HUES64 (cell line): Measurements from ENCODE around the gene RAB40C.
A peak's percentile ranks its signal among the peaks of the same experiment; 100 is the strongest.

ENCODE experiments used
- H3K27ac ChIP-seq: 2 replicates; pipeline ENCODE4 v1.7.0; 2013; ENCODE audit warnings: low read depth, low read length, inconsistent platforms
- H3K27me3 ChIP-seq: 2 replicates; pipeline ENCODE4 v1.6.1; 2013; ENCODE audit warnings: mild to moderate bottlenecking, low read length; ENCODE audit not compliant: insufficient read depth
- H3K36me3 ChIP-seq: 2 replicates; pipeline ENCODE4 v1.6.1; 2013; ENCODE audit warnings: mild to moderate bottlenecking, low read length; ENCODE audit not compliant: insufficient read depth
- H3K4me1 ChIP-seq: 2 replicates; pipeline ENCODE4 v1.6.1; 2013; ENCODE audit warnings: mild to moderate bottlenecking, low read length, moderate library complexity; ENCODE audit not compliant: insufficient read depth
- H3K4me3 ChIP-seq: 2 replicates; pipeline ENCODE4 v1.5.1; 2013; ENCODE audit warnings: mild to moderate bottlenecking, low read length, moderate library complexity
- H3K9ac ChIP-seq: 2 replicates; pipeline ENCODE4 v1.6.1; 2013; ENCODE audit warnings: mild to moderate bottlenecking, low read depth, low read length
- H3K9me3 ChIP-seq: 2 replicates; pipeline ENCODE4 v1.6.1; 2013; ENCODE audit warnings: low read depth, low read length; ENCODE audit not compliant: insufficient read depth
- WGBS: fragments of 150-250, 120-280 bp; methylation state at CpG from one replicate; pipeline ENCODE4 v1.1.7; 2013; ENCODE audit warnings: missing lambda C conversion rate; 5-methylcytosine and 5-hydroxymethylcytosine counted together

Gene RAB40C

DNA sequence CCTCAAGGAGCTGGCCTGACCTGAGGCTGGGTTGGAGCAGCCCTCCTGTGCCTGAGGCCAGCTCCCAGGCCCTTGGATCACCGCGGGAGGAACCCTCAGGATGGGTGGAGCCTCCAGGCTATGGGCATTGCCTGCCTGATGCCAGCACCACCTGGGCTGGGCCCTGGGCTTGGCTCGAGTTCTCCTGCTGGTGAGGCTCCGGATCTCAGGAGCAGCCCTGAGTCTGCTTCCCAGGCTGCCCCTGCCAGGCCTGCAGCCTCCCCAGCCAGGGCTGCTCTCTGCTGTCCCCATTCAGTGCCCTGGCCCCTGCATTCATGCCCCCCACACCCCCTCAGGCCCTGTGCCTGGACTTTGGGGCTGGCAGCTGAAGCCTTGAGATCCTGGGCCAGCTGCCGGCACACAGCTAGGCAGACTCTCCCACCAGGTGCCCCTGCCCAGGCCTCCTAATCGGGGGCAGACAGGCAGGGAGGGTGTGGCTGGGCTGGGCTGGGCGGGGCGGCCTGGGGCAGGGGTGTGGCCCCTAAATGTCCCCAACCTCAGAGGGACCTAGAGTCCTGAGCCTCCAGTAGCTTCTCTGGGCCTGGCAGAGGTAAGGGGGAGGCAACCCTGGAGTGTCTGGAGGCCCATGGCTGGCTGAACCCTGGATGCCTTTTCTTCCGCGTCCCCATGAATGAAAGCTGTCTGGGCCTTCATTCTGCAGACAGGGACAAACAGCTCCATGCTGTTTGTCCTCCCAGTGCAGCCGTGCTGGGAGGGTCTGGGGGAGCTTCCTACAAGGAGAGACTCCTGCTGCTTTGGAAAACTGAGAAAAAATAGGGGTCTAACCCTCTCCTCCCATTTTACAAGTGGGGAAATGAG lies 21.2 kb upstream of the RAB40C start:
- no peaks in the 10 kb centered on the region for H3K9me3 ChIP-seq
- WGBS, result 75% methylated on average over 11 of the region's 11 CpGs
- peaks cover 5% of the 10 kb centered on the region; the same call in 1 of the 2 replicates for H3K36me3 ChIP-seq
- peak overlapping the region; percentile 82; the same call in 1 of the 2 replicates for H3K9ac ChIP-seq
- peak overlapping the region; percentile 92 for H3K4me3 ChIP-seq
- peaks cover 20% of the 10 kb centered on the region for H3K4me1 ChIP-seq
- H3K27me3 ChIP-seq, result no peaks in the 10 kb centered on the region
- H3K27ac ChIP-seq, result no peak overlapping the region

DNA sequence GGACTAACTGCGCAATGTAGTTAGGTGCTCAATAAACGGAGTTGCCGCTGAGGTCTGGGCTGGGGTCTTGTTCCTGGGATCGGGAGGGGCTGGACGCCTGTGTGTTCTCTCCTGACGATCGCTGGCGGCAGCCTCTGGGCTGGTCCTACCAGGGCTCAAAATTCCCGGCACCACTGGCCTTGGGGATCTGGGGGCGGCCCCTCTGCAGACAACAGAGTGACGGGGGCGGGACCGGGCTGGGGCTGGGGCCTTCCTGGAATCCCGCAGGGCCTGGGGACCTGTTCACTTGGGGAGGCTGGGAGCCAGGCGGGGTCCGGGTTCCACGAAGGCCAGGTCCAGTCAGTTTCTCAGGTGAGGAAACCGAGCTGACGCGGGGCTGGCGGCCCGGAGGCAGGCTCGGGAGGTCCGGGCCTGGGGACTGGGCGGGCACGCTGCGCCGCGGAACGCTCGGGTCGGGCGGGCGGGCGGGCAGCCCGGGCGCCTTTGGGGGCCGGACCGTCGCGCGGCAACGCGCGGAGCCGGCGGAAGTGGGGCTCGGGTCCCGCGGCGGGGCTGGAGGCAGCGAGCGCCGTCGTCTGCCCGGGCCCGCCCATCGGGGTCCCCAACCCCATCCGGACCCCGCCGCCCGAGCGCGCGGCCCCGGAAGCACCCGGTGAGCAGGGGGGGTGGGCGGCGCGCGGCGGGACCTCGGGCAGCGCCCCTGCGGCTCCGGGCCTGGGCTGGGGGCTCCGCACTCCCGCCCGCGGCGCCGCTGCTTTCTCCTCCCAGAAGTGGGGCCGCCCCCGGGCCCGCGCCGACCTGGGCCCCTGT lies 20.2 kb upstream of the RAB40C start, which contains the start of gene PIGQ:
Gene PIGQ (plus strand): TSS at position 524 of the 810 bp plus-strand sequence. CDS start 4,107 bp downstream, outside the sequence.
- Histone ChIP-seq H3K36me3 (peaks cover 9% of the 10 kb centered on the region), H3K27ac (peak within 1 kb of the TSS; percentile 79), H3K4me1 (peaks cover 20% of the 10 kb centered on the region), H3K9ac (peak within 1 kb of the TSS; percentile 85), H3K27me3 (no peaks in the 10 kb centered on the region), H3K4me3 (peak within 1 kb of the TSS; percentile 92), H3K9me3 (no peaks in the 10 kb centered on the region)
- WGBS, result 1% methylated on average over 87 of the region's 87 CpGs

DNA sequence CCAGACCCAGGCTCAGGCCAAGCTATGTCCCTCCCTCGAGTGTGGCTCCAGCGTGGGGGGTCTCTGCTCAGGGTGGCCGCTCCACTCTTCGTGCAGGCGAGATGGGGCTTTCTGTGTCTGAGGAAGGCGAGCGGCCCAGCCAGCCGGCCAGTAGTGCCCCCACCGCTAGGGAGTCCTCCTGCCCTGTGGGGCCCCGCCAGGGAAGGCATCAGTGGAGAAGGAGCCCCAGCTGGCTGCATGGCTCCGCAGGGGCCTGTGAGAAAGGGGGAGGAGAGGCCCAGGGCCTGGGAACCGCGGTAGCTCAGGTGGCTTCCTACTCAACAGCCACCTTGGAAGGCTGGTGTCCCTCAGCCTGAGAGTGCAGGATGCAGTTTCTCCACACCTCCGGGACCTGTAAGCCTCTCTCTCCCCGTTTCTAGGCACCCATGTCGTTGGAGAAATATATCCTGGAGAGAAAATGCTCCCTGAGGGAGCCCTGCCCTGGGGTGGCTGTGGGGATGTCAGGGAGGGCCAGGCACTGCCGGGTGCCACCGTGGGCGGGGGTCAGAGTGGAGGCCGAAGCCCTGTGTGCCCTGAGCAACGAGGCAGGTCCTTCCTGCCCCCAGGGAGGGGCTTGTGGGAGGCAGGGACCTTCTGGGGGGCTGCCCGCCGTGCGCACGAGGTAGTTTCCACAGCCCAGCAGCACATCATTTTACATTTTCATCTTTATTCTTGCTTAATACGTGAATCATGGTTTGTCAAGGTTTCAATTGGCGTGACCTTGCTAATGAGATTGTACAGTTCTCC lies 16.8 kb upstream of the RAB40C start:
- Histone ChIP-seq H3K27ac (no peak overlapping the region), H3K9ac (no peak overlapping the region), H3K4me3 (no peak overlapping the region), H3K27me3 (no peaks in the 10 kb centered on the region), H3K4me1 (peaks cover 6% of the 10 kb centered on the region; the same call in 1 of the 2 replicates), H3K36me3 (peaks cover 23% of the 10 kb centered on the region), H3K9me3 (no peaks in the 10 kb centered on the region)
- 86% methylated on average over 27 of the region's 27 CpGs for WGBS

DNA sequence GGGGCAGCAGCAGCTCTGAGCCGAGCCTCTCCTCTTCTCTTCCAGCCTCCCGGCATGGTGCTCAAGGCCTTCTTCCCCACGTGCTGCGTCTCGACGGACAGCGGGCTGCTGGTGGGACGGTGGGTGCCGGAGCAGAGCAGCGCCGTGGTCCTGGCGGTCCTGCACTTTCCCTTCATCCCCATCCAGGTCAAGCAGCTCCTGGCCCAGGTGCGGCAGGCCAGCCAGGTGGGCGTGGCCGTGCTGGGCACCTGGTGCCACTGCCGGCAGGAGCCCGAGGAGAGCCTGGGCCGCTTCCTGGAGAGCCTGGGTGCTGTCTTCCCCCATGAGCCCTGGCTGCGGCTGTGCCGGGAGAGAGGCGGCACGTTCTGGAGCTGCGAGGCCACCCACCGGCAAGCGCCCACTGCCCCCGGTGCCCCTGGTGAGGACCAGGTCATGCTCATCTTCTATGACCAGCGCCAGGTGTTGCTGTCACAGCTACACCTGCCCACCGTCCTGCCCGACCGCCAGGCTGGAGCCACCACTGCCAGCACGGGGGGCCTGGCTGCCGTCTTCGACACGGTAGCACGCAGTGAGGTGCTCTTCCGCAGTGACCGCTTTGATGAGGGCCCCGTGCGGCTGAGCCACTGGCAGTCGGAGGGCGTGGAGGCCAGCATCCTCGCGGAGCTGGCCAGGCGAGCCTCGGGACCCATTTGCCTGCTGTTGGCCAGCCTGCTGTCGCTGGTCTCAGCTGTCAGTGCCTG lies 15.7 kb upstream of the RAB40C start:
- no peaks in the 10 kb centered on the region for H3K27me3 ChIP-seq
- no peaks in the 10 kb centered on the region for H3K9me3 ChIP-seq
- H3K27ac ChIP-seq, result no peak overlapping the region
- 0 out of 2 replicates have a peak, but pooled peaks cover 2% of the 10 kb centered on the region for H3K4me1 ChIP-seq
- no peak overlapping the region for H3K9ac ChIP-seq
- WGBS, result 96% methylated on average over 46 of the region's 46 CpGs
- H3K36me3 ChIP-seq, result peaks cover 23% of the 10 kb centered on the region
- no peak overlapping the region for H3K4me3 ChIP-seq

DNA sequence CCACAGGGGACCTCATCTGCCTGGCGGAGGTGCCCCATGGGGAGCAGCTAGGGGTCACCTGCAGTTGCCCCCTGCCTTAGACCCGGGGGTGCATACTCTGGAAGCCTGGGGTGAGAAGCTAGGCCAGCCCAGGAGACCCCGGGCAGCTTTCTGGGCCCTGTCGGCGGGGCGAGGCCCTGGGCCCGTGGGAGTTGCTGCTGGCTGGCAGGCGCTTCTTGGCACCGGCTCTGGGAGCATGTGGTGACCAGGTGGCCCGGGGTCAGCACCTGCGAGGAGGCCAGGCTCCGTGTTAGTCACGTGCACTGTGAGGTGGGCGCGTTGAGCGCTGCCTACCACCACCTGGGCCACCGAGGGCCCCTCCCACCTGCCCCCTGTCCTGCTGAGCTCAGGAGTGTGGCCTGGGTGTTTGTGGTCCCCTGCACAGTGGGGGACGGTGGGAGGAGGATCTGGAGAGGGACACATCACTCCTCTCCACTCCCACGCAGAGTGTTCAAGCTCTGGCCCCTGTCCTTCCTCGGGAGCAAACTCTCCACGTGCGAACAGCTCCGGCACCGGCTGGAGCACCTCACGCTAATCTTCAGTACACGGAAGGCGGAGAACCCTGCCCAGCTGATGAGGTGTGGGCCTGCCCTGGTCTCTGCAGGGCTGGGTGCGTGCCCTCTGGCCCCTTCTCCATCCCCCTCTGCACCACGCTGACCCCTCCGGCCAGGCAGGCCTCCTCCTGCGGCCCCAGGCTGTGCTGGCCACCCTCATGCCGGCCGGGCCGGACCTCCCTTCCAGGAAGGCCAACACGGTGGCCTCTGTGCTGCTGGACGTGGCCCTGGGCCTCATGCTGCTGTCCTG lies 14.3 kb upstream of the RAB40C start:
- WGBS, result 93% methylated on average over 36 of the region's 36 CpGs
- no peaks in the 10 kb centered on the region for H3K27me3 ChIP-seq
- no peaks in the 10 kb centered on the region for H3K4me1 ChIP-seq
- H3K9ac ChIP-seq, result no peak overlapping the region
- no peaks in the 10 kb centered on the region for H3K9me3 ChIP-seq
- no peak overlapping the region for H3K4me3 ChIP-seq
- peaks cover 23% of the 10 kb centered on the region for H3K36me3 ChIP-seq
- no peak overlapping the region for H3K27ac ChIP-seq

DNA sequence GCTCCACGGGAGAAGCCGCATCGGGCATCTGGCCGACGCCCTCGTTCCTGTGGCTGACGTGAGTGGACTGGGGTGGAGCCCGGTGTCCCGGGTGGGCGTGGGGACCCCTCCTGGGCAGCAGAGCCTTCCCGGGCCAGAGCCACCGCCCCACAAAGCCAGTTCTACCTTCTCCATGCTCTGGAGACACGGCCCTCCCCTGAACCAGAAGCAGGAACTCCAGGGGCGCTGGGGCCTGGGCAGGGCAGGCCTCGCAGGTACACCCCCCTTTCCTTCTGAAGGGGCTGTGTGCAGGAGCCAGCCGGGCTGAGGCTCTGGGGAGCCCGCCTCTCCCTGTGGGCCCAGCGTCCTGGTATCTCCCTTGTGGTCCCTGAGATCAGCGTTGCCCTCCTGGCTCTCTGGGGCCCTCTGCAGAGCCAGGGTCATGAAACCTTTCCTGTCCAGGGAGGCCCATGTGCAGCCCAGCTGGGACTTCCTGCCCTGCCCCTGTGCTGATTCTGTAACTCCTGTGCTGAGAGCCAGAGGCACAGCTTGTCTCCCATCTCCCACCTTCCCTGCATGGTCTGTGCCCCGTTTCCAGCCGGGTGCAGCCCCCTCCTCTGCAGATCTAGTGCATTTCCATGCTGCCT lies 13.6 kb upstream of the RAB40C start:
- no peaks in the 10 kb centered on the region for H3K9me3 ChIP-seq
- 93% methylated on average over 21 of the region's 21 CpGs for WGBS
- H3K27ac ChIP-seq, result no peak overlapping the region
- peaks cover 23% of the 10 kb centered on the region for H3K36me3 ChIP-seq
- no peak overlapping the region for H3K4me3 ChIP-seq
- H3K27me3 ChIP-seq, result no peaks in the 10 kb centered on the region
- no peak overlapping the region for H3K9ac ChIP-seq
- H3K4me1 ChIP-seq, result no peaks in the 10 kb centered on the region

DNA sequence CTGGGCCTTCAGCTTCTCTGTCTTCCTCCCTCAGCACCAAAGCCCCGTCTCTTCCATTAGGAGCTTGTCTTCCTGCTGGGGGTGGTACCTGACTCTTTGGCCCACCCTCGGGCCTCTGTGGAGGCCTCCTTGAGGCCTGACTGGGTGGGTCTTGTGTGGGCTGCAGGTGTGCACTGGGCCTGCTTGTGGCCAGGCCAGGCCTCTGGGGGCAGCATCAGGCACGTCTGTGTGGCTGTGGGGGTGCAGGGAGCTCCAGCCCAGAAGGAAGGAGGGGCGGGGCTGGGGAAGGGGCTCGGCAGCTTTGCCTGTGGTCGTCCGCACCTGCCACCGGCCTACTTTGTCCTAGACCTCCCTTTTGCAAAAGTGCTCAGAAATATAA lies 13.1 kb upstream of the RAB40C start:
- Histone ChIP-seq H3K27ac (no peak overlapping the region), H3K9me3 (no peaks in the 10 kb centered on the region), H3K4me1 (no peaks in the 10 kb centered on the region), H3K4me3 (no peak overlapping the region), H3K36me3 (peaks cover 22% of the 10 kb centered on the region), H3K9ac (no peak overlapping the region), H3K27me3 (no peaks in the 10 kb centered on the region)
- 47% methylated on average over 4 of the region's 8 CpGs for WGBS

DNA sequence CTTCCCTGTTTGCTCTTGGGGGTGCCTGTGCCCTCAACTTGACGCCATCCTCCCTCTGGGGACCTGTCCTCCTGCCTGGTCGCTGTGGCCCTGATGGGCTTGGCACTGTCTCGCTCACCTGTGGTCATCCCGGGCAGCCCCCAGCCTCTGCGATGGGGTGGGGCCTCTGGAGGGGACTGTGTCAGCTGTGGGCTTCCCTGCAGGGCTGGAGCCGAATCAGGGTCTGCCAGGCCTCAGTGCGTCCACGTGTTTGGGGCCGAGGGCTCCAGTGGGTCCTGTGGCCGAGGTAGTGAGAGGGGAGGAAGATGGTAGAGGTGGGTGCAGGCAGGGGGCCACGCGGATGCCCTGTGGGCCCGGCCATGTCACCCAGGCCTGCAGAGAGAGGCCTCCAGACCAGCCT lies 12.1 kb upstream of the RAB40C start:
- H3K9me3 ChIP-seq, result no peaks in the 10 kb centered on the region
- WGBS, result 95% methylated on average over 13 of the region's 13 CpGs
- no peak overlapping the region for H3K27ac ChIP-seq
- H3K9ac ChIP-seq, result no peak overlapping the region
- no peaks in the 10 kb centered on the region for H3K4me1 ChIP-seq
- peaks cover 19% of the 10 kb centered on the region for H3K36me3 ChIP-seq
- no peak overlapping the region for H3K4me3 ChIP-seq
- no peaks in the 10 kb centered on the region for H3K27me3 ChIP-seq

DNA sequence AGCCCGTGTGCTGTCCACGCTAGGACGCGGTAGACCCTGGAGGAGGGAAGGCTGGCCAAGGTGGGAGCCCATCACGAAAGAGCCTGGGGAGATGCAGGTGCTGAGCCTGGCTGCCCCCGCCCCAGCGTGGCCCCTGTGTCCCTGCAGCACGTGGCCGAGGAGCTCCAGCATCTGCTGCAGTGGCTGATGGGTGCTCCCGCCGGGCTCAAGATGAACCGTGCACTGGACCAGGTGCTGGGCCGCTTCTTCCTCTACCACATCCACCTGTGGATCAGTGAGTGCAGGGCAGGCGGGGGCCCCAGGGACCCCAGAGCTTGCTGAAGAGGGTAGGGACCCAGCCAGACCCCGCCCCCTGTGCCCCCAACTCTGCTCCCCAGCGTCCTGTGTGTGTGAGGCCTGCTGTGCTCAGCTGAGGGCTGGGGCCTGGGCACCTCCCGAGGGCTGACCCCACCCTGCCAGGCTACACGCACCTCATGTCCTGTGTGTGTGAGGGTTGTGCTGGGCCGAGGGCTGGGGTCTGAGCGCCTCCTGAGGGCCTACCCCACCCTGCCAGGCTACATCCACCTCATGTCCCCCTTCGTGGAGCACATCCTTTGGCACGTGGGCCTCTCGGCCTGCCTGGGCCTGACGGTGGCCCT lies 11.5 kb upstream of the RAB40C start:
- 83% methylated on average over 24 of the region's 24 CpGs for WGBS
- H3K36me3 ChIP-seq, result peaks cover 19% of the 10 kb centered on the region
- no peak overlapping the region for H3K4me3 ChIP-seq
- H3K27me3 ChIP-seq, result no peaks in the 10 kb centered on the region
- no peak overlapping the region for H3K27ac ChIP-seq
- H3K4me1 ChIP-seq, result no peaks in the 10 kb centered on the region
- no peak overlapping the region for H3K9ac ChIP-seq
- H3K9me3 ChIP-seq, result no peaks in the 10 kb centered on the region
